Forelimb muscle (tissue), 1 donor: ENCODE data around the gene ZNF182. TPM values are rescaled to one million over a fixed set of nuclear protein-coding genes. Genes with fewer than 3 reads are reported as not detected.
"Not testable (repeated sequence)": the region's sequence is repeated elsewhere in the genome, so short reads cannot be mapped to it uniquely, and the experiment has no call there.

Source experiments
- DNase-seq: peaks from one replicate; pipeline ENCODE4 v3.0.0-alpha.2; 2013; ENCODE audit warnings: low read depth
- polyA plus RNA-seq: library from polyadenylated mRNA; unstranded; fragments of 120-200 nt; gene quantifications from one replicate; pipeline ENCODE4 v1.2.1, GENCODE V29; 2013; ENCODE audit not compliant: insufficient read length

Gene ZNF182
- polyA plus RNA-seq, 1 donor: 5.3 TPM

GRCh38 chrX:48002319-48002718 lies 1.5 kb downstream of the ZNF182 start:
- no peak for DNase-seq

GRCh38 chrX:48001260-48001659 lies 2.5 kb downstream of the ZNF182 start:
- no peak for DNase-seq

- no peak for DNase-seq
Measured at GRCh38 chrX:47992669-47993068, 11.1 kb downstream of the ZNF182 start.

- DNase-seq: no peak
Measured at GRCh38 chrX:47992095-47992380, 11.8 kb downstream of the ZNF182 start.

- no peak for DNase-seq
Measured at GRCh38 chrX:47991263-47992094, 12.3 kb downstream of the ZNF182 start.

DNA sequence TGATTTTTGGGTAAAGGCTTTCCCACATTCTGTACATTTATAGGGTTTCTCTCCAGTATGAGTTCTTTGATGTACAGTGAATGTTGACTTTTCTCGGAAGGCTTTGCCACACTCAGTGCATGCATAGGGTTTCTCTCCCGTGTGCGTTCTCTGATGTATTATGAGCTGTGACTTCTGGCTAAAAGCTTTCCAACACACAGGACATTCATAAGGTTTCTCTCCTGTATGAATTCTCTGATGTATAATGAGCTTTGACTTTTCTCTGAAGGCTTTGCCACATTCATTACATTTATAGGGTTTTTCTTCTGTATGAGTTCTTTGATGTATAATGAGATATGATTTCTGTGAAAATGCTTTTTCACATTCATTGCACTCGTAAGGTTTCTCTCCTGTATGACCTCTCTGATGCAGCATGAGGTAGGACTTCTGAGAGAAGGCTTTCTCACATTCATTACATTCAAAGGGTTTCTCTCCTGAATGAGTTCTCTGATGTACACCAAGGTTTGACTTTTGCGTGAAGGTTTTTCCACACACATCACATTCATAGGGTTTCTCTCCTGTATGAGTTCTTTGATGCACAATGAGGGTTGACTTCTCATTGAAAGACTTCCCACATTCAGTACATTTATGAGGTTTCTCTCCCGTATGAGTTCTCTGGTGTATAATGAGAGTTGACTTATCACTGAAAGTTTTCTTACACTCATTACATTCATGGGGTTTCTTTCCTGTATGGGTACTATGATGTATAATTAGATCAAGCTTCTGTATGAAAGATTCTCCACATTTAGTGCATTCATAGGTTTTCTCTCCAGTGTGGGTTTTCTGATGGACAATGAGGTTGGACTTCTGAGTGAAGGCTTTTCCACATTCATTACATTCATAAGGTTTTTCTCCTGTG lies 27.3 kb downstream of the ZNF182 start:
- DNase-seq: no peak

GRCh38 chrX:47973235-47973634 lies 30.6 kb downstream of the ZNF182 start:
- DNase-seq: no peak

DNA sequence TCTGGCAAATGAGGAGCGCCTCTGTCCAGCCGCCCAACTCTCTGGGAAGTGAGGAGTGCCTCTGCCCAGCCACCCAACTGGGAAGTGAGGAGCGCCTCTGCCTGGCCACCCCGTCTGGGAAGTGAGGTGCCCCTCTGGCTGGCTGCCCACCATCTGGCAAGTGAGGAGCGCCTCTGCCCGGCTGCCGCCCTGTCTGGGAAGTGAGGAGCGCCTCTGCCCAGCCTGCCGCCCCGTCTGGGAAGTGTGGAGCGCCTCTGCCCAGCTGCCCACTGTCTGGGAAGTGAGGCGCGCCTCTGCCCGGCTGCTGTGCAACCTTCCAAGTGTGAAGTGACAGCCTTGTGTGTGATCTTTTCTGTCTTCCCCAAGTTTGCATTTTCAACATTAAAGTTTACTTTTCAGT lies 38.3 kb downstream of the ZNF182 start:
- DNase-seq: not testable (repeated sequence)

GRCh38 chrX:47961830-47962229 lies 42.0 kb downstream of the ZNF182 start:
- not testable (repeated sequence) for DNase-seq

- DNase-seq: no peak
Measured at GRCh38 chrX:47960406-47960805, 43.4 kb downstream of the ZNF182 start.

GRCh38 chrX:47958761-47959342 lies 44.9 kb downstream of the ZNF182 start:
- no peak for DNase-seq

DNA sequence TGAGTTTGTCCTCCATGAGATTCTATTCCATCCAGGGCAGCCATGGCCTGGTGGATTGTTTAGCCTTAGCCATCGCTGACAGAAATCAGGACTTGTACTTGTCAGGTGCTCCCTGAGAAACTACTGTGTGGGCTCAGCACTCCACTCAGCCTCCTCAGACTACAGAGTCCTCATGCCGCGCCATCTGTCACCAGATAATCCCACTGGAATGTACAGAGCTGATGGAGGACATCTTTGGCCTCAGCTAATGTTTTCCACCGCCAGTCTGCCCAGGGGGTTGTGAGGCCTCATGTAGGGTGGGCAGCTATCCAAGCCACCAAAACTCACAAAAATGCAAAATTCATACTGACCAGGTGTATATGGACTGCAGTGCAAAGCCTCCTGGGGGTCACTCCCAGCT lies 45.6 kb downstream of the ZNF182 start:
- not testable (repeated sequence) for DNase-seq

DNA sequence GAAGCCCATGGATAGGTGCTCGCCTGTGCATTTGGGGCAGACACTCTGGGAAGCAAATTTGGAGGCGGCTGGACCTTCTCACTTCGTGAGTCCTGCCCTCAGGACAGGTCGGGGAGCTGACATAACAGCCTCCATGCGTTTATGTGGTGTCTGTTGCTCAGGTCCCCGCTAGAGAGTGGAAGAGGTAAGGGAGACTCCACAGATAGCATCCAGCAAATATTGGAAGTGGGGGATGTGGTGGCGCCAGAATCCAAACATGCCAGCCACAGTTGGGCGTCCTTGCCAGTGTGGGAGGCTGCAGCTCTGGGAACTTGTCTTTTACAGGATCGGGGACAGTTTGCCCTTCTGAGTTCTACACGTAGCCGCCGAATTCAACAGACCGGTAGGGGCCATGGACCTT lies 47.8 kb downstream of the ZNF182 start:
- no peak for DNase-seq

DNA sequence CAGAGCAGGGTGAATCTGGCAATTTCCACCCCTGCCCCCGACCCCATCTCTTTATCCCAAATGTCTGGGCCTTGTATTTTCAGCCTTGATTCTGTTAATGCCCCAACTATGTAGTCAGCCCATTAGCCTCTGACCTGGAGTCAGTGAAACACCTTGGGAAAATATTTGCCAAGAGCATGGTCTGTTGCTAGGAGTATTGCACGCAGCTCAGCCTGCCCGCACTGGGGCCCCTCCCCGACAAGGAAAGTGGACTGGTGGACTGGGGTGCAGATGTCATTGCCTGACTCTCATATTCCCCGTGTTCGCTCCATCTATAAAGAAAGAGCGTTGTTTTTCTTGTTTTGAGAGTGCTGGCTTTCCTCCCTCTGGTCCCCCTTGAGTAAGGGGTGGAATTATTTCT lies 48.5 kb downstream of the ZNF182 start:
- DNase-seq: not testable (repeated sequence)

- no peak for DNase-seq
Measured at GRCh38 chrX:47941423-47941822, 62.4 kb downstream of the ZNF182 start.

GRCh38 chrX:47940448-47940847 lies 63.3 kb downstream of the ZNF182 start:
- no peak for DNase-seq

GRCh38 chrX:47936940-47937317 lies 66.9 kb downstream of the ZNF182 start:
- DNase-seq: no peak

GRCh38 chrX:47936224-47936939 lies 67.4 kb downstream of the ZNF182 start:
- no peak for DNase-seq

DNA sequence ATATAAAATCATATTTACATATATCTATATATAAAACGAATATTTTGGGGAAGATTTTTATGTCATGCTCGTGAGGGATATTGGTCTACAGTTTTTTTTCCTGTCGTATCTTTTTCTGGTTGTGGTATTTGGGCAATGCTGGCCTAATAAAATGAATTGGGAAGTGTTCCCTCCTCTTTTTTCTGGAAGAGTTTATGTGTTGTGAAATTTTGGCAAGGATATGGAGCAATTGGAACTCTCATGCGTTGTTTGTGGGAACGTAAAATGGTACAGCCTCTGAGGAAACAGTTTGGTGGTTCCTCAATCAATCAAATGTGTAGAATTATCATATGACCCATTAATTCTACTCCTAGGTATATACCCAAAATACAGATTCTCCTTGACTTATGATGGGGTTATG lies 69.8 kb downstream of the ZNF182 start:
- no peak for DNase-seq

GRCh38 chrX:47931970-47932369 lies 71.8 kb downstream of the ZNF182 start:
- DNase-seq: not testable (repeated sequence)

DNA sequence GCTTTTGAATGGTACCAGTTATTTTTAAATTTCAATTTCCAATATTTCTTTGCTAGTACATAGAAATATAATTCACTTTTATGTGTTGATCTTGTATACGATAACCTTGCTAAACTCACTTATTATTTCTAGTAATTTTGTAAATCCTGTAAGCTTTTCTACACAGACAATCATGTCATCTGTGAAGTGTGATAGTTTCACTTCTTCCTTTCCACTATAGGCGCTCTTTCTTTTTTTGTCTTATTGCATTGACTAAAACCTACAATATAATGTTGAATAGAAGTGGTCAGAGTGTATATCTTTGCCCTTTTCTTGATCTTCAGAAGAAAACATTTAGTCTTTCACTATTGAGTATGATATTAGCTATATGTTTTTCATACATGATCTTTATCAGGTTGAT lies 76.6 kb downstream of the ZNF182 start:
- no peak for DNase-seq
